Stimulated activated CD8-positive, alpha-beta memory T cell treated with anti-CD3 and anti-CD28 coated beads, Interleukin-4, amount 100 ng/mL, for 24 hours (primary cell): ENCODE data around the gene MINAR1.

Experiments
- DNase-seq: peaks from one replicate; pipeline ENCODE4 v3.0.0-alpha.2; 2020; ENCODE audit warnings: low read depth

MINAR1 gene

GRCh38 chr15:79463781-79464270 is 31.7 kb downstream of the MINAR1 start:
- no peak for DNase-seq

- DNase-seq: no peak
These were observed 34.4 kb downstream of the MINAR1 start for GRCh38 chr15:79466488-79466887.

GRCh38 chr15:79467865-79468586 is 35.9 kb downstream of the MINAR1 start:
- no peak for DNase-seq

- no peak for DNase-seq
These were observed 40.3 kb downstream of the MINAR1 start for GRCh38 chr15:79472446-79472845.

GRCh38 chr15:79474252-79474651 is 42.1 kb downstream of the MINAR1 start:
- no peak for DNase-seq

- no peak for DNase-seq
These were observed 43.2 kb downstream of the MINAR1 start for GRCh38 chr15:79475306-79475705.

- DNase-seq: no peak
These were observed 46.0 kb downstream of the MINAR1 start for GRCh38 chr15:79478108-79478507.

GRCh38 chr15:79479616-79480015 is 47.5 kb downstream of the MINAR1 start:
- no peak for DNase-seq

GRCh38 chr15:79481793-79482192 is 49.7 kb downstream of the MINAR1 start:
- DNase-seq: no peak
